ENCODE data around the gene TSPAN10. TPM values are rescaled to one million over a fixed set of nuclear protein-coding genes. Genes with fewer than 3 reads are reported as not detected.

The TSPAN10 gene
- total RNA-seq, 1 experiment from 2014 or later: 1.2 TPM

DNA sequence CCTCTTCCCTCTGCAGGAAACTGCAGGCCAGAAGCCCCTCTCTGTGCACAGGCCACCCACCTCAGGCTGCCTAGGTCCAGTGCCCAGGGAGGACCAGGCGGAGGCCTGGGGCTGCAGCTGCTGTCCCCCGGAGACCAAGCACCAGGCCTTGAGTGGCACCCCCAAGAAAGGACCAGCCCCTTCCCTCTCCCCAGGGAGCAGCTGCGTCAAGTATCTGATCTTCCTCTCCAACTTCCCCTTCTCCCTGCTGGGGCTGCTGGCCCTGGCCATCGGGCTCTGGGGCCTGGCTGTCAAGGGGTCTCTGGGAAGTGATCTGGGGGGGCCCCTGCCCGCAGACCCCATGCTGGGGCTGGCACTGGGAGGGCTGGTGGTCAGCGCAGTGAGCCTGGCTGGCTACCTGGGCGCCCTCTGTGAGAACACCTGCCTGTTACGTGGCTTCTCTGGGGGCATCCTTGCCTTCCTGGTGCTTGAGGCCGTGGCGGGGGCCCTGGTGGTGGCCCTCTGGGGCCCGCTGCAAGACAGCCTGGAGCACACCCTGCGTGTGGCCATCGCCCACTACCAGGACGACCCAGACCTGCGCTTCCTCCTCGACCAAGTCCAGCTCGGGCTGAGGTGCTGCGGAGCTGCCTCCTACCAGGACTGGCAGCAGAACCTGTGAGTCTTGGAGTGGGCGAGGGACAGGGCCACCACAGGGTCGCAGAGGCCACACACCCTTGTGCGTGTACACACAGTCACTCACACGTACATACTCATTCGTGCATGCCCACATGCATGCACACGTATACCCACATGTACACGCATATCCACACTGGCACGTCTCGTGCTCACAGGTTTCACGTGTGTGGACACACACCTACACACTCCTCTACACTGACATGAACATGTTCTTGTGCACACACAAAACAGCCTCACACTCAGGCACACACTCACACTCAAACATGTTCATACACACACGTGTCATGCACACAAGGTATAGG is 8.3 kb downstream of the TSPAN10 start:
- Histone ChIP-seq H4K20me1 (ENCODE audit: control insufficient read depth, insufficient read depth, insufficient read length) (no peaks in the 10 kb centered on the region), H3K18ac (ENCODE audit: insufficient read length, low read depth, low read length) (no peak overlapping the region), H3K23me2 (ENCODE audit: insufficient read length, low read depth, low read length, poor library complexity, severe bottlenecking) (no peaks in the 10 kb centered on the region), H4K8ac (replicated peaks; ENCODE audit: insufficient read length, low read depth, low read length) (no peak overlapping the region), H2BK5ac (ENCODE audit: insufficient read length, low read length) (no peak overlapping the region), H3K9ac (ENCODE audit: extremely low read depth, insufficient read length, low read length) (no peak overlapping the region), H3K27me3 (ENCODE audit: insufficient read depth, low read length) (no peaks in the 10 kb centered on the region; the same call in 1 of the 2 replicates), H3K79me1 (ENCODE audit: insufficient read depth, low read depth, low read length, poor library complexity, severe bottlenecking) (no peaks in the 10 kb centered on the region), H3K4ac (ENCODE audit: low read depth, low read length) (no peak overlapping the region), H3K79me2 (ENCODE audit: insufficient read depth, low read length) (no peaks in the 10 kb centered on the region), H2BK15ac (ENCODE audit: low read depth, low read length) (no peak overlapping the region), H3K56ac (ENCODE audit: insufficient read length, low read depth, low read length) (no peak overlapping the region), H2AFZ (ENCODE audit: low read length) (no peak overlapping the region), H3K4me1 (ENCODE audit: insufficient read depth, low read length) (no peaks in the 10 kb centered on the region), H2AK5ac (ENCODE audit: insufficient read length, low read length) (no peak overlapping the region), H3K9me3 (ENCODE audit: control insufficient read depth, low read depth, low read length) (no peaks in the 10 kb centered on the region), H4K5ac (ENCODE audit: insufficient read length, low read depth, low read length) (no peak overlapping the region), H3K23ac (ENCODE audit: insufficient read length, low read depth, low read length) (no peak overlapping the region), H3K14ac (ENCODE audit: insufficient read depth, low read length) (no peak overlapping the region), H3T11ph (ENCODE audit: low read length) (no peak overlapping the region), H2BK20ac (ENCODE audit: low read depth, low read length, poor library complexity, severe bottlenecking) (no peak overlapping the region), H3K27ac (ENCODE audit: insufficient read length, low read depth, low read length) (no peak overlapping the region), H2BK12ac (ENCODE audit: insufficient read length, low read depth, low read length) (no peak overlapping the region), H4K91ac (ENCODE audit: insufficient read length, low read depth, low read length) (no peak overlapping the region), H3K4me2 (ENCODE audit: insufficient read depth, insufficient read length, low read length) (no peak overlapping the region), H2BK120ac (ENCODE audit: low read depth, low read length, poor library complexity, severe bottlenecking) (no peak overlapping the region)
- Mint-ChIP-seq H3K27me3 (ENCODE audit: low read depth) (no peaks in the 10 kb centered on the region; the same call in 1 of the 2 replicates), H3K4me3 (no peak overlapping the region), H3K4me1 (peaks cover 3 to 4% of the 10 kb centered on the region in 2 experiments; a peak in 2 of 4 replicates), H3K27ac (peak overlapping the region in 1 of 3 experiments; percentile 91; a peak in 2 of 7 replicates), H3K36me3 (ENCODE audit: insufficient read depth in 1 of 3, low read depth in 3 of 3) (no peaks in the 10 kb centered on the region), H3K9me3 (no peaks in the 10 kb centered on the region; a peak in 1 of 5 replicates)
- no CpG with 5 or more reads among the region's 29 CpGs for WGBS (ENCODE audit: extremely low coverage, insufficient read length, low lambda C conversion rate)
- DNase-seq: no peak
- TF ChIP-seq, protein P1, sequence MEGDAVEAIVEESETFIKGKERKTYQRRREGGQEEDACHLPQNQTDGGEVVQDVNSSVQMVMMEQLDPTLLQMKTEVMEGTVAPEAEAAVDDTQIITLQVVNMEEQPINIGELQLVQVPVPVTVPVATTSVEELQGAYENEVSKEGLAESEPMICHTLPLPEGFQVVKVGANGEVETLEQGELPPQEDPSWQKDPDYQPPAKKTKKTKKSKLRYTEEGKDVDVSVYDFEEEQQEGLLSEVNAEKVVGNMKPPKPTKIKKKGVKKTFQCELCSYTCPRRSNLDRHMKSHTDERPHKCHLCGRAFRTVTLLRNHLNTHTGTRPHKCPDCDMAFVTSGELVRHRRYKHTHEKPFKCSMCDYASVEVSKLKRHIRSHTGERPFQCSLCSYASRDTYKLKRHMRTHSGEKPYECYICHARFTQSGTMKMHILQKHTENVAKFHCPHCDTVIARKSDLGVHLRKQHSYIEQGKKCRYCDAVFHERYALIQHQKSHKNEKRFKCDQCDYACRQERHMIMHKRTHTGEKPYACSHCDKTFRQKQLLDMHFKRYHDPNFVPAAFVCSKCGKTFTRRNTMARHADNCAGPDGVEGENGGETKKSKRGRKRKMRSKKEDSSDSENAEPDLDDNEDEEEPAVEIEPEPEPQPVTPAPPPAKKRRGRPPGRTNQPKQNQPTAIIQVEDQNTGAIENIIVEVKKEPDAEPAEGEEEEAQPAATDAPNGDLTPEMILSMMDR (conservative IDR thresholded peaks at IDR 0.05): no peak

Measured in H9 (cell line).